Right lobe of liver (tissue), 6 donors: Measurements from ENCODE around the gene SLC9A7. TPM values are rescaled to one million over a fixed set of nuclear protein-coding genes. Genes with fewer than 3 reads are reported as not detected.

ENCODE experiments used
- ATAC-seq, 4 donors: fragments of 200-7000 bp; cut with Tn5 transposase; one replicate each; pipeline ENCODE4 v1.9.1; 2020; ENCODE audit warnings: mild to moderate bottlenecking in 4 of 4, moderate library complexity in 4 of 4
- DNase-seq, 3 donors: peaks; one replicate each; pipeline ENCODE4 v3.0.0-alpha.2; 2020
- H3K27ac ChIP-seq, 3 donors: fragments of 200-600 bp; one replicate each; pipeline ENCODE4 v1.8.0; 2022
- H3K27me3 ChIP-seq, 2 donors: fragments of 200-600 bp; one replicate each; pipeline ENCODE4 v1.8.0; 2022
- H3K36me3 ChIP-seq, 4 donors: fragments of 200-600 bp; sonication (generic) in 1 of 4; one replicate each; pipeline versions ENCODE4 v1.5.1 to v1.8.0; 2017 to 2022; ENCODE audit warnings: control low read depth in 1 of 4
- H3K4me1 ChIP-seq, 4 donors: fragments of 200-600 bp; sonication (generic) in 1 of 4; one replicate each; pipeline versions ENCODE4 v1.5.1 to v1.8.0; 2017 to 2022; ENCODE audit warnings: control low read depth in 1 of 4
- H3K4me3 ChIP-seq, 3 donors: fragments of 200-600 bp; one replicate each; pipeline ENCODE4 v1.8.0; 2022
- H3K9me3 ChIP-seq, 4 donors: fragments of 200-600 bp; sonication (generic) in 1 of 4; one replicate each; pipeline versions ENCODE4 v1.5.1 to v1.8.0; 2017 to 2022; ENCODE audit warnings: control low read depth in 1 of 4
- CTCF ChIP-seq, 4 donors: fragments of 200-600 bp in 3 of 4; fragments of 450-650 bp in 1 of 4; IDR thresholded peaks; one replicate each; pipeline versions ENCODE4 v1.5.1 to v1.8.0; 2016 to 2022; ENCODE audit warnings: antibody characterized with exemption in 4 of 4, mild to moderate bottlenecking in 2 of 4
- POLR2A ChIP-seq: fragments of 450-650 bp; IDR thresholded peaks from one replicate; pipeline ENCODE4 v1.6.1; 2017; ENCODE audit warnings: antibody characterized with exemption, mild to moderate bottlenecking
- WGBS: methylation state at CpG from one replicate; pipeline ENCODE4 v1.1.6; 2018; ENCODE audit warnings: low coverage, low lambda C conversion rate; ENCODE audit not compliant: insufficient coverage; ENCODE audit errors: missing lambda C conversion rate; 5-methylcytosine and 5-hydroxymethylcytosine counted together
- intact Hi-C, 2 donors: fragments of 100-400 bp; cut with DNase I; formaldehyde crosslinking; loops; one replicate each; pipeline versions ENCODE4 v1.11.2 to v1.14.1; 2022
- total RNA-seq, 6 experiments: library from RNA; depleted of rRNA in 2 of 6; stranded (reverse); fragments of >200 nt in 2 of 6; fragmentation: NEBNext Ultra II Directional in 3 of 6; extraction: Animal tissue kit (Norgen Biotek cat#: 25700) in 3 of 6; gene quantifications; one replicate each; pipeline versions ENCODE4 v1.1.0 to v1.2.4, GENCODE V29; 2016 to 2023
- donor health status: DM: no; HTN: yes; CAD: no.
- donor health status: DM: no; HTN: no; CAD: no.
- donor health status: DM: no; HTN: no; CAD: no.
- donor health status: DM: no; HTN: yes; CAD: no.
- donor health status: DM: no; HTN: yes; CAD: no.

Gene SLC9A7
- total RNA-seq, 6 experiments from 2014 or later, result 5.7 to 9.0 (median 6.4) TPM

GRCh38 chrX:46759645-46759974 is 692 bp upstream of the SLC9A7 start:
- H3K4me3 ChIP-seq, result peak overlapping the region; percentile 36 to 59 (median 52)
- H3K27ac ChIP-seq, result peak overlapping the region in 1 of 3 donors; percentile 51
- DNase-seq, result no peak
- no peak for TF ChIP-seq CTCF (IDR thresholded peaks at IDR 0.05)
- no peak for TF ChIP-seq POLR2A
- intact Hi-C loops, result no loop called here
- H3K9me3 ChIP-seq, result no peaks in the 10 kb centered on the region
- no peaks in the 10 kb centered on the region for H3K4me1 ChIP-seq
- no peaks in the 10 kb centered on the region for H3K27me3 ChIP-seq
- no peaks in the 10 kb centered on the region for H3K36me3 ChIP-seq
- WGBS, result 44% methylated on average over 4 of the region's 4 CpGs
- no peak for ATAC-seq

GRCh38 chrX:46758163-46758955 is 559 bp downstream of the SLC9A7 start:
- Histone ChIP-seq H3K4me1 (no peaks in the 10 kb centered on the region), H3K4me3 (peak overlapping the region; percentile 36 to 59 (median 52)), H3K27ac (peak overlapping the region in 1 of 3 donors; percentile 51), H3K27me3 (no peaks in the 10 kb centered on the region), H3K36me3 (no peaks in the 10 kb centered on the region), H3K9me3 (no peaks in the 10 kb centered on the region)
- peak; percentile 22 to 38 (median 27) for ATAC-seq
- WGBS, result 35% methylated on average over 16 of the region's 47 CpGs
- intact Hi-C loops, result no loop called here
- TF ChIP-seq CTCF (IDR thresholded peaks at IDR 0.05) (no peak), POLR2A (no peak)
- peak in 2 of 3 donors; percentile 30 to 42 for DNase-seq

GRCh38 chrX:46757593-46757992 is 1.3 kb downstream of the SLC9A7 start:
- WGBS, result 64% methylated on average over 7 of the region's 8 CpGs
- TF ChIP-seq CTCF (IDR thresholded peaks at IDR 0.05) (no peak), POLR2A (no peak)
- Histone ChIP-seq H3K4me1 (no peaks in the 10 kb centered on the region), H3K36me3 (no peaks in the 10 kb centered on the region), H3K27me3 (no peaks in the 10 kb centered on the region), H3K27ac (no peak overlapping the region), H3K9me3 (no peaks in the 10 kb centered on the region), H3K4me3 (no peak overlapping the region)
- ATAC-seq (no peak), DNase-seq (no peak)
- intact Hi-C loops, result no loop called here

GRCh38 chrX:46757052-46757451 is 1.9 kb downstream of the SLC9A7 start:
- TF ChIP-seq POLR2A, result no peak
- TF ChIP-seq CTCF (IDR thresholded peaks at IDR 0.05), result no peak
- Histone ChIP-seq H3K4me1 (no peaks in the 10 kb centered on the region), H3K9me3 (no peaks in the 10 kb centered on the region), H3K27ac (no peak overlapping the region), H3K27me3 (no peaks in the 10 kb centered on the region), H3K4me3 (no peak overlapping the region), H3K36me3 (no peaks in the 10 kb centered on the region)
- intact Hi-C loops, result no loop called here
- no peak for DNase-seq
- no peak for ATAC-seq
- 47% methylated on average over 7 of the region's 8 CpGs for WGBS
